ENCODE results near the gene GFOD2.

The GFOD2 gene

GRCh38 chr16:67657751-67658518 is 61.2 kb downstream of the GFOD2 start:
- no peak for DNase-seq (ENCODE audit: low read depth)

- DNase-seq (ENCODE audit: low read depth), result no peak
These were observed 62.0 kb downstream of the GFOD2 start for GRCh38 chr16:67657017-67657608.

DNA sequence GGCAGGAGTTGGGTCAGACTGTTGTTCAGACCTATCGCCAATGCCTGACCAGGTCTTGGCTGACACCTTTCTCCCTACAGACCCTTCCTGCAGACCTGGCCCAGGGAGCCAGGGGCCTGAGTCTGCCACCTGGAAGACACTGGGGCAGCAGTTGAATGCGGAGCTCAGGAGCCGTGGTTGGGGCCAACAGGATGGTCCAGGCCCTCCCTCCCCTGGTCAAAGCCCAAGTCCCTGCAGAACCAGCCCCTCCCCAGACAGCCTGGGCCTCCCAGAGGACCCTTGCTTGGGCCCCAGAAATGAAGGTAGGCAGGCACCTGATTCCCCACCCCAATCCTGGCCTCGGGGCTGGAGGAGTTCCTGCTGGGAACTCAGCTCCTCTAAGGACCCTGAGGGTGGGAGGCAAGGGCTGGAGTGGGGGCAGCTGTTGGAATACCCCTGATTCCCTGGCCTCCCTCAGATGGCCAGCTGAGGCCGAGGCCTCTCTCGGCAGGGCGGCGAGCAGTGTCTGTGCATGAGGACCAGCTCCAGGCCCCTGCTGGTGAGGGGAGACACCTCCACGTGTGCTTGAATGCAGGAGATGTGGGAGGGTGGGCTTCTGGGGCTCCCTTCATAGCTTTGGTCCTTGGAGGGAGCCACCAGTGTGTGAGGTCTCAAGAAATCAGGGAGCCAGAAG is 62.6 kb downstream of the GFOD2 start:
- no peak for DNase-seq (ENCODE audit: low read depth)

DNA sequence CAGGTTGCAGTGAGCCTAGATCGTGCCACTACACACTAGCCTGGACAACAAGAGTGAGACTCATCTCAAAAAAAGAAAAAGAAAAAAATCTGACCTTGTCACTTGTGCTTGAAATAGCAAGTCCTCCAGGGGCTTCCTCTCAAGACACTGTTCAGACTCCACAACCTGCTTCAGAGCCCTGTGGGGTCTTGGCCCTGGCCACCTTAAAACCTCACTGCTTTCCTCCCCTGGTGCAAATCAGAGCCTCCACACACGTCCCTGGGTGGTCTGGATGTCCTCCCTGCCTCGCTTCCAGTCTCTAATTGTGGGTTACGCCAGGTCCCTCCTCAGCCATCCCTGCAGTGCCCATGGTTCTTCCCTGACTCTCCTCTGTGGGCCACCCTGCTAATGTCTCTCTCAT is 63.8 kb downstream of the GFOD2 start:
- DNase-seq (ENCODE audit: low read depth), result no peak

GRCh38 chr16:67654403-67654911 is 64.7 kb downstream of the GFOD2 start:
- DNase-seq (ENCODE audit: low read depth), result no peak

- DNase-seq (ENCODE audit: low read depth), result no peak
These were observed 65.2 kb downstream of the GFOD2 start for GRCh38 chr16:67653789-67654402.

- no peak for DNase-seq (ENCODE audit: low read depth)
These were observed 65.9 kb downstream of the GFOD2 start for GRCh38 chr16:67653128-67653788.

DNA sequence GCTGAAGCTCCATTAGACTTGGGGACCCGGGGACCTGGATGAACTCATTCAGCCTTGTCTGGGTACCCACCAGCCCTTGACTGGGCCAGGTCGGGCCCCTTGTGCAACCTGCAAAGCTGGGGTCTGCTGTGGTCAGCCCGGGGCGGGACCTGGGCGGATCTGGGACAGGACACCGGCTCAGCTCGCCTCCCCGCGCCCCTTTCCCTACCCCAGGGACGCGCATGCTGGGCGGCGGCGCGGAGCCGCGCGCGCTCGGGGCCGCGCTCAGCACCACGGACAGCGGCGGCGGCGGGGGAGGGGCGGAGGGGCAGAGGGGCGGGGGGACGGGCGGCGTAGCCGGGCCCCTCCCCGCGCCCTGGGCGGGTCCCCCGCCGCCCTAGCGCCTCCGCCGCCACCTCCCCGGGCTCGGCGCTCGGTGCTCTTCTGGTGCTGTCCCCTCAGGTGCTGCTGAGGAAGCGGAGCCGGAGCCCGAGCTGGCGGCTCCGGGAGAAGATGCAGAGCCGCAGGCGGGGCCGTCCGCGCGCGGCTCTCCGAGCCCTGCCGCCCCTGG is 66.5 kb downstream of the GFOD2 start:
- DNase-seq (ENCODE audit: low read depth), result no peak

- DNase-seq (ENCODE audit: low read depth), result no peak
These were observed 67.3 kb downstream of the GFOD2 start for GRCh38 chr16:67651847-67652246.

GRCh38 chr16:67651039-67651438 is 68.1 kb downstream of the GFOD2 start:
- no peak for DNase-seq (ENCODE audit: low read depth)

- DNase-seq (ENCODE audit: low read depth), result no peak
These were observed 69.1 kb downstream of the GFOD2 start for GRCh38 chr16:67650023-67650422.

DNA sequence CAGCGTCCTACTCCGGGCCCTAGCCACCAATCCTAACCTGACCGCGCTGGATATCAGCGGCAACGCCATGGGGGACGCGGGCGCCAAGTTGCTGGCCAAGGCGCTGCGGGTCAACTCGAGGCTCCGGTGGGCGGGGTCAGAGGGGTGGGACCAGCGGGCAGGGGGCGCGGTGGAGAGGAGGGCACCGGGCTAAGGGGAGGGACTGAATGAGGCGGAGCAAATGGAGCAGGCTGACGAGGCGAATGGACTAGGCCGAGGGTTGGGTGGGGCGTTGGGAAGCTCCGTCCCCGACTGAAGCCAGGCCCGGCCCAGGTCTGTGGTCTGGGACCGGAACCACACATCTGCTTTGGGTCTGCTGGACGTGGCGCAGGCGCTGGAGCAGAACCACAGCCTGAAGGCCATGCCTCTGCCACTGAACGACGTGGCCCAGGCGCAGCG is 69.6 kb downstream of the GFOD2 start:
- no peak for DNase-seq (ENCODE audit: low read depth)

DNA sequence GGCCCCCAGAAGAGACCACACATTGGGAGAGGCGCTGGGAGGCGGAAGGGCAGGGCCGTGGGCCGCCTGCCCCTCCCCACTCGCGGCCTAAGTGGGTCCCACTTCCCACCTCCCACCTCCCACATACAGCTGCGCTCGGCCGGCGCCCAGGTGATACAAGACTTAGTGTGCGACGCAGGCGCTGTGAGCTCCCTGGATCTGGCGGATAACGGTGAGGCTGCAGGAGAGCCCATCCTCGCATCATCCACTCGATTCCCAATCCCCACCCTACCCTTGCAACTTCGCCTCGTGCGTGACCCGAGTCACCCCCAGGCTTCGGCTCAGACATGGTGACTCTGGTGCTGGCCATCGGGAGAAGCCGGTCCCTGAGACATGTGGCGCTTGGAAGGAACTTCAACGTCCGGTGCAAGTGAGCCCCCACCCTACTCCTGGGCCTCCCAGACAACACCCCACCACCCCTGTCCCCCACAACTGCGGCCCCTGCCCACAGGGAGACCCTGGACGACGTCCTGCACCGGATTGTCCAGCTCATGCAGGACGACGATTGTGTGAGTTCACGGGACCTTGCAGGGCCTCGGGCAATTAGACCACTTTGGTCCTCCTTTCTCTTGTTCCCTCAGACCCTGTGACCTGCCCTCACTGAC is 70.2 kb downstream of the GFOD2 start:
- DNase-seq (ENCODE audit: low read depth), result no peak

DNA sequence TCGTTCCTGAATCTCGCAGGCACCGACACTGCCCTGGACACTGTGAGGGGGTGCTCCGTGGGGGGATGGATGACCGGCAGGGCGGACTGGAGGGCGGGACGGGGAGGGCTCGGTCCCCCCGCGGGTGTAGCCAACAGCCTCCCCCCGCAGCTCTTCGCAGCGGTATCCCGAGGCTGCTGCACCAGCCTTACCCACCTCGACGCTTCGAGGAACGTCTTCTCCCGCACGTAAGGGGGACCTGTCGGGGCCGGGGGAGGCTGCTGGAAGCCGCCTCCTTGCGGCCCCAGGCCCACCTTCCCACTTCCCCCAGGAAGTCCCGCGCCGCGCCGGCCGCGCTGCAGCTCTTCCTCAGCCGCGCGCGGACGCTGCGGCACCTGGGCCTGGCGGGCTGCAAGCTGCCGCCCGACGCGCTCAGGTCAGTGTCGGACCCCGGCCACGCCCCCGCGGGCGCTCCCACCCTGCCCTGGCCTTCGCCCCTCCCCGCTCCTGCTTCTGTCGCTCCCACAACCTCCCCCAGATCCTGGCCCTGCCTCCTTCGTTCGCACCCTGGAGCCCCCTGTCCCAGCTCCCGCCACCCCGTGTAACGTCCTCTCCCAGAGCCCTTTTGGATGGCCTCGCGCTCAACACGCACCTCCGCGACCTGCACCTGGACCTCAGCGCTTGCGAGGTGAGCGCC is 70.9 kb downstream of the GFOD2 start:
- no peak for DNase-seq (ENCODE audit: low read depth)

DNA sequence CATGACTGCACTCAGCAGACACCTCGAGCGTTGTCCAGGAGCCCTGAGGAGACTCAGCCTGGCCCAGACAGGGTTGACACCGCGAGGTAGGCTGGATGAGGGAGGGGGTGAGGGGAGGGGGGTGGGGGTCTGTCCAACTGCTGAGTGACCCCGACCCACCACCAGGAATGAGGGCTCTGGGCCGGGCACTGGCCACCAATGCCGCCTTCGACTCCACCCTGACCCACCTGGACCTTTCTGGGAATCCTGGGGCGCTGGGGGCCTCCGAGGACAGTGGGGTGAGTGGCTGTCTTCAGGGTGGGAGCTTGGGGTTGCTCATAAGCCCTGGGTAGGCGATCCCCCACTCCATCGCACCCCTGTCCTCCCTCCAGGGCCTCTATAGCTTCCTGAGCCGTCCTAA is 71.4 kb downstream of the GFOD2 start:
- DNase-seq (ENCODE audit: low read depth), result no peak

DNA sequence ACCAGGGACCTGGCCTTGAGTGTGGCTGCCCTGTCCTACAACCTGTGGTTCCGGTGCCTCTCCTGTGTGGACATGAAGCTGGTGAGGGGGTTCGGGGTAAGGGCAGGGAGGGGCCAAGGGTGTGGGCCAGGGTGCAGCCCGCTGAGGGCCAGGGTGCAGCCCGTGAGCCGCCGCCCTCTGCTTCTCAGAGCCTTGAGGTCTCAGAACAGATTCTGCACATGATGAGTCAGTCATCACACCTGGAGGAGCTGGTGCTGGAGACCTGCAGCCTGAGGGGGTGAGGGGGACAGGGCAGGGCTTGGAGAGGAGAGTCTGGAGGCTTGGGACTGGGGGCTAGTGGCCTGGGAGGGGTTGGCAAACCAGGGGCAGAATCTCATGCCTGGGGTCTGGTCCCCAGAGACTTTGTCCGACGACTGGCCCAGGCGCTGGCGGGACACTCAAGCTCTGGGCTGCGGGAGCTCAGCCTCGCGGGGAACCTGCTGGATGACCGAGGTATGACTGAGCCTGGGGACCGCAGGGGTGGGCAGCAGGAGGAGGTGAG is 71.9 kb downstream of the GFOD2 start:
- no peak for DNase-seq (ENCODE audit: low read depth)

GRCh38 chr16:67645397-67646121 is 73.6 kb downstream of the GFOD2 start:
- no peak for DNase-seq (ENCODE audit: low read depth)

DNA sequence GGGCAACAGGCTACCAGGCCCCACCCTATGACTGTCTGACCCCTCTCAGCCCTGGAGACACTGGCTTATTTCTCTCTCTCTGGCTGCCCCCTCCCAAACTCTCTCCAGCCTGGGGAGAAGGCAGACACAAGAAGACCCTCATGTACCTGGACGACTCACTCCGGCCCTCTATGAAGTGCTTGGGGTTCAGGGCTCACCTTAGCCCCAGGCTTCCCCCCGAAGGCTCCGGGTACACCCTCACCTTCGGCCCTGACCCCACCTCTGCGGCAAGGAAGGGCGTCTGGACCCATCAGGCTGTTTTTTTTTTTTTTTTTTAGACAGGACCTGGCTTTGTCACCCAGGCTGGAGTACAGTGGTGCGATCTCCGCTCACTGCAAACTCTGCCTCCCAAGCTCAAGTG is 75.1 kb downstream of the GFOD2 start:
- no peak for DNase-seq (ENCODE audit: low read depth)

DNA sequence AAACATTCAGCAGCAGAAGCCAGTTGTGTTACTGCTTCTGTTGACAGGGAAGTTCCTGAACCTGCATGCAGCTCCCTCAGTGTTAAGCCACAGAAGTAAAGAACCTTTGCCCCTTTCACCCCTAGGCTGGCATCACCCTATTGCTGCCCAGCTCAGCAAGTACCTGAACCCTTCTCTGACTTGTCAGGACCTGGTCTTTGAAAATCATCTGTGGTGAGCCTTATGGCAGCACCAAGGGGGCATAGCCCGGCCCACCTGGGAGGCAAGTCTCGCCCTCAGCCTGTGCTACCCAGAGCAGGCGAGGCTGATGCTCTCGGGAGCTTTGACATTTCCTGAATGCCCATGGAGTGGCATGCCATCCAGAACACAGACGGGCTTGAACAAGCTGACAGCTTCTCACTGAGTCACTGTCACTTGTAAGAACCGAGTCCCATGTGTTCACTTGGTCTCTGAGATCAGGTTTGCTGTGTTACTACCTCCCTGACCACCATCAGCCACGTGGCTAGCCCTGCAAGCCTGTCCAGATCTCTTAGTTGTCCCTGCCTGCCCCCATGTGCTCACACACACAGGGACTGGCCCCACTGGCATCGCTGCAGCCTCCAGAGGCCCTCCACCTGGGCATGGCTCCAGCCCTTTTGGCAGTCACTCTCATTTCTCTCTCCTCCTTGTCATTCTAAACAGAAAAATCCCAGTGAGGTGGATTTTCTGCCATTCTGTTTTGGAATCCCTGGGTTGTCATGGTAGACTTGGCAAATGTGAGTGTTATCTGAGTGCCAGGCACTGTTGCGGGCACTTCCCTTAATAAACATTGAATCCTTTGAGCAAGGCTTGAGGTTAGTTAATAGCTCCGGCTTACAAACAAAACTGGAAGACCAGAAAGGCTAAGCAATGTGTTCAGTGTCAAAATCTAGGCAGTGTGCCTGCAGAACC is 77.1 kb downstream of the GFOD2 start:
- DNase-seq (ENCODE audit: low read depth), result no peak
